Activated CD8-positive, alpha-beta memory T cell treated with anti-CD3 and anti-CD28 coated beads, Interleukin-2, amount 50 U/mL, for 24 hours (primary cell): ENCODE measurements around the gene ANKRD18A.
"Not testable (repeated sequence)": the region's sequence is repeated elsewhere in the genome, so short reads cannot be mapped to it uniquely, and the experiment has no call there.

Experiments used
- DNase-seq: peaks from one replicate; pipeline ENCODE4 v3.0.0-alpha.2; 2020; ENCODE audit errors: extremely low read depth

Gene ANKRD18A

GRCh38 chr9:38540535-38540934, 79.9 kb downstream of the ANKRD18A start:
- DNase-seq, result not testable (repeated sequence)

GRCh38 chr9:38529317-38529716, 91.1 kb downstream of the ANKRD18A start:
- DNase-seq, result no peak

DNA sequence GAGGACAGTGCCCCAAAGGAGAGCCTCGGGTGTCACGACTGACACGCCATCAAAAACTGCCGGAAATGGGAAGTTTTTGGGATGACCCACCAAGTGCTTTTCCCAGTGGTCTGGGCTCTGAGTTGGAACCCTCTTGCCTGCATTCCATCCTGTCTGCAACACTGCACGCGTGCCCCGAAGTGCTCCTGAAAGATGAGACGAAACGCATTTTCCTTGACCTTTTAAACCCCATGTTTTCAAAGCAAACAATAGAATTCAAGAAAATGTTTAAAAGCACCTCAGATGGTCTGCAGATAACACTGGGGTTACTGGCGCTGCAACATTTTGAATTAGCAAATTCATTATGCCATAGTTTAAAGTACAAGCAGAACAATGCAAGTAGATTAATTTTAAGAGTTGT, 92.9 kb downstream of the ANKRD18A start:
- no peak for DNase-seq

DNA sequence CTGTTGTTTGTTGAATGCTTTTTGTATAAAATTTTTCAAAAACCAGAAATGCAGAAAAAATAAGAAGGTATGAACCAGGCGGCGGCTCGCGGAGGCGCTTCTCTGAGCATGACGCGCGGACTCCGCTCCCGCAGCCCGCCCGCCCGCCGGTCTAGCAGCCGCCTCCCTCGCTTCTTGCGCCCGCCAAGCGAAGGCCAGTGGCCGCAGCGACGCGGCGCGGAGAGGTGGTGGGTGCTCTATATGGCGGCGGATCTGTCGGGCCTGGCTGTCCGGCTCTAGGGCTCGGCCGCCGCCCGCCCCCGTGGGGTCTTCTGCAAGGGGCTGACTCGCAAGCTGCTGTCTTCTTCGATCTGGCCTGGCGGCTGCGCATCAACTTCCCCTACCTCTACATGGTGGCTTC, 93.8 kb downstream of the ANKRD18A start:
- no peak for DNase-seq

DNA sequence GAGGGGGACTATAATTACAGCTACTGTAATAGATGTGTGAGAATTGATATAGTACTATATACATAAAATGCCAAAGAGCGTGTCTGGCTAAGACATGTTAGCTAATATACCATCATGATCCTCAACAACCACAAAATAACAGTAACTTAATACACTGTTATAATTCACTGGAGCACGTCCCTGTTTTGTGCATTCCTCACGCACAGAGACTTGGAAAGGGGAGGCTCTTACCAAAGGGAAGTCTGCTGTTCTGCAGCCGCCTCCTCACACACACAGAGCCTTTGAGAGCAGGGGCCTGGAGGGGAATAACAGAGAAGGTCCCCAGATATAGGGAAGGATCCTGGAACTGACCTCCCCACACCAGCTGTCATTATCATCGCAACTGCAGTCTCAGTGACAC, 97.3 kb downstream of the ANKRD18A start:
- DNase-seq, result no peak

GRCh38 chr9:38521762-38522161, 98.6 kb downstream of the ANKRD18A start:
- DNase-seq, result no peak
